GM12878 (cell line): ENCODE data around the gene IRF1. TPM values are rescaled to one million over a fixed set of nuclear protein-coding genes. Genes with fewer than 3 reads are reported as not detected.

ENCODE experiments used
- ATAC-seq: fragments of 200-7000 bp; cut with Tn5 transposase; 3 replicates; pipeline ENCODE4 v1.9.1; 2020; ENCODE audit warnings: mild to moderate bottlenecking, moderate library complexity
- BruUV-seq: library from RNA; stranded (reverse); fragments of 400-500 nt; replicated peaks from 2 replicates; lab custom pipeline; 2021; lab: Mats Ljungman, UMichigan
- CTCF ChIA-PET: fragments of 300-600 bp; sonication (Branson Sonifier 250); formaldehyde crosslinking; extraction: SDS; loops from one replicate; lab custom pipeline; 2021; ENCODE audit warnings: inconsistent platforms; lab: Yijun Ruan, JAX
- POLR2A ChIA-PET: fragments of 350-600 bp; formaldehyde crosslinking; extraction: SDS; loops from one replicate; lab custom pipeline; 2021; ENCODE audit warnings: inconsistent platforms; lab: Charles Lee
- RAD21 ChIA-PET: fragments of 300-600 bp; sonication (Branson Sonifier 250); formaldehyde crosslinking; loops from one replicate; lab custom pipeline; 2023; ENCODE audit warnings: antibody characterized with exemption; ENCODE audit not compliant: unreplicated experiment; lab: Charles Lee
- SMC1A ChIA-PET: fragments of 300-600 bp; sonication (Branson Sonifier 250); formaldehyde crosslinking; loops from one replicate; lab custom pipeline; 2023; ENCODE audit not compliant: unreplicated experiment, uncharacterized antibody; lab: Charles Lee
- DNase-seq: peaks from one replicate; pipeline ENCODE4 v3.0.0-alpha.2; 2011; ENCODE audit warnings: low read depth, low spot score
- FAIRE-seq: peaks from 3 replicates; lab custom pipeline; 2011; peaks lifted over from hg19 to GRCh38; lab: Jason Lieb, UNC
- H2AFZ ChIP-seq: 2 replicates; pipeline ENCODE4 v1.6.0; 2011; ENCODE audit warnings: low read depth, low read length, control low read depth; ENCODE audit not compliant: control insufficient read depth
- H3K27ac ChIP-seq: 2 replicates; pipeline ENCODE4 v1.5.1; 2011; ENCODE audit warnings: control low read depth; ENCODE audit not compliant: control insufficient read depth, insufficient read depth
- H3K27me3 ChIP-seq, 2 experiments: replicated peaks in 1 of 2; 2 replicates each; pipeline versions ENCODE4 v1.6.0 to v1.6.1; 2011; ENCODE audit warnings: low read length in 1 of 2; ENCODE audit not compliant: control insufficient read depth in 2 of 2, insufficient read depth in 2 of 2
- H3K36me3 ChIP-seq, 2 experiments: 2 replicates each; pipeline ENCODE4 v1.5.1; 2011; ENCODE audit warnings: low read length in 1 of 2; ENCODE audit not compliant: control insufficient read depth in 2 of 2, insufficient read depth in 2 of 2
- H3K4me1 ChIP-seq: 2 replicates; pipeline ENCODE4 v1.6.1; 2011; ENCODE audit warnings: mild to moderate bottlenecking, low read length, moderate library complexity, mixed read lengths; ENCODE audit not compliant: control insufficient read depth, insufficient read depth
- H3K4me2 ChIP-seq: 2 replicates; pipeline ENCODE4 v1.6.0; 2011; ENCODE audit warnings: control low read depth; ENCODE audit not compliant: control insufficient read depth, insufficient read depth
- H3K4me3 ChIP-seq: fragments of 200-600 bp; sonication (generic); 2 replicates; pipeline ENCODE4 v1.5.1; 2016
- H3K79me2 ChIP-seq: 2 replicates; pipeline ENCODE4 v1.6.0; 2011; ENCODE audit warnings: low read length; ENCODE audit not compliant: control insufficient read depth, insufficient read depth
- H3K9ac ChIP-seq: 2 replicates; pipeline ENCODE4 v1.8.0; 2011; ENCODE audit warnings: low read length, control low read depth, mixed read lengths; ENCODE audit not compliant: control insufficient read depth, insufficient read depth
- H3K9me3 ChIP-seq: replicated peaks from 3 replicates; pipeline ENCODE4 v1.5.1; 2011; ENCODE audit warnings: mild to moderate bottlenecking, low read length; ENCODE audit not compliant: control insufficient read depth, insufficient read depth
- H4K20me1 ChIP-seq: 2 replicates; pipeline ENCODE4 v1.6.0; 2011; ENCODE audit not compliant: control insufficient read depth, insufficient read depth
- CREM ChIP-seq: IDR thresholded peaks from 2 replicates; pipeline ENCODE4 v1.6.1; 2014; ENCODE audit warnings: antibody characterized with exemption, low read depth
- RUNX3 ChIP-seq: IDR thresholded peaks from 2 replicates; pipeline ENCODE4 v1.6.1; 2012; ENCODE audit warnings: low read length, inconsistent platforms
- SMAD5 ChIP-seq: IDR thresholded peaks from 2 replicates; pipeline ENCODE4 v1.6.1; 2016; ENCODE audit warnings: antibody characterized with exemption, low read depth
- ZBED1 ChIP-seq: IDR thresholded peaks from 2 replicates; pipeline ENCODE4 v1.6.1; 2016; ENCODE audit warnings: borderline replicate concordance
- ZNF687 ChIP-seq: fragments of 450-650 bp; IDR thresholded peaks from 2 replicates; pipeline ENCODE4 v1.6.1; 2017; ENCODE audit warnings: mild to moderate bottlenecking, moderate library complexity
- in situ Hi-C: fragments of 300-500 bp; cut with MboI; formaldehyde crosslinking; loops from 9 replicates; pipeline ENCODE4 v1.14.3; 2018; ENCODE audit warnings: mixed read lengths
- intact Hi-C: fragments of 100-400 bp; cut with micrococcal nuclease; formaldehyde crosslinking; loops from one replicate; pipeline ENCODE4 v1.14.2; 2022; ENCODE audit not compliant: unreplicated experiment
- polyA plus RNA-seq, 11 experiments: library from polyadenylated mRNA; depleted of rRNA in 4 of 11; unstranded in 6 of 11; stranded (reverse) in 5 of 11; fragments of >200 nt; fragmentation: Nextera tagmentation in 4 of 11; fragmentation: Illumina TruSeq in 1 of 11; extraction: Ambion mirVana in 4 of 11; extraction: Trizol in 1 of 11; gene quantifications; 1 replicate in 1 of 11; 2 replicates in 10 of 11; pipeline versions ENCODE4 v1.2.1 to v1.2.3, GENCODE V29; 2011 to 2016; ENCODE audit warnings: inconsistent platforms in 2 of 11, missing spikeins in 2 of 11, low read depth in 1 of 11
- total RNA-seq, 4 experiments: library from RNA; depleted of rRNA in 3 of 4; stranded (reverse); fragments of >200 nt in 3 of 4; fragmentation: Illumina TruSeq in 1 of 4; extraction: Trizol in 1 of 4; gene quantifications; 2 replicates each; pipeline versions ENCODE4 v1.2.1 to v1.2.3, GENCODE V29; 2013 to 2021

The IRF1 gene
- total and polyA plus RNA-seq, 10 of the 15 experiments (the other 5 are each of a cell fraction or from before 2014, with no cell fraction given), result 6.9 to 68.0 (median 49.6) TPM

- no TSS peak for BruUV-seq
- ChIA-PET RAD21 (interaction anchor here (1.0 to 1.5 kb wide), 5 partner anchors 9 to 184 kb away, joined by 3 to 5 read pairs (median 4); no protein-coding TSS in a partner anchor), POLR2A (no interaction called here), SMC1A (interaction anchor here (0.6 to 2.6 kb wide), 3 partner anchors 10 to 292 kb away, joined by 3 to 17 read pairs (median 3); no protein-coding TSS in a partner anchor), CTCF (interaction anchor here (0.6 to 3.1 kb wide), 8 partner anchors 9 to 357 kb away, joined by 3 to 15 read pairs (median 6); partner anchors contain the start of genes GDF9 and UQCRQ)
- no peak overlapping the region for H3K4me3 ChIP-seq
- no peak overlapping the region for H3K27ac ChIP-seq
- H3K9me3 ChIP-seq, result peaks cover 10% of the 10 kb centered on the region; the same call in 2 of the 3 replicates
- no peak for FAIRE-seq
- intact Hi-C loops (no loop called here), in situ Hi-C loops (no loop called here)
- DNase-seq, result no peak
- no peak overlapping the region for H3K9ac ChIP-seq
- H3K36me3 ChIP-seq, result no peaks in the 10 kb centered on the region
- no peak; the same call in 2 of the 3 replicates for ATAC-seq
- no peak overlapping the region for H2AFZ ChIP-seq
- no peak overlapping the region for H3K4me2 ChIP-seq
- TF ChIP-seq ZBED1 (no peak), CREM (no peak), SMAD5 (no peak), RUNX3 (peak; percentile 11; the same call in 1 of the 2 replicates), ZNF687 (no peak)
- H3K79me2 ChIP-seq, result no peaks in the 10 kb centered on the region
- peaks cover 9% of the 10 kb centered on the region for H3K4me1 ChIP-seq
- H4K20me1 ChIP-seq, result no peaks in the 10 kb centered on the region
- H3K27me3 ChIP-seq, result no peaks in the 10 kb centered on the region
These were observed 19.5 kb upstream of the IRF1 start for GRCh38 chr5:132510076-132510475.
